ENCODE data around the gene OPCML. TPM values are rescaled to one million over a fixed set of nuclear protein-coding genes. Genes with fewer than 3 reads are reported as not detected.

The OPCML gene
- total and polyA plus RNA-seq, 4 donors, result under 0.01 to 0.01 TPM; not detected in 2

GRCh38 chr11:132755934-132756333, 776.4 kb downstream of the OPCML start:
- TF ChIP-seq RAD21 (IDR thresholded peaks at IDR 0.05), result no peak
- no peak for TF ChIP-seq JUND (IDR thresholded peaks at IDR 0.05)
- TF ChIP-seq HNF4A (conservative IDR thresholded peaks at IDR 0.05), result no peak
- no peak for TF ChIP-seq ATF3 (IDR thresholded peaks at IDR 0.05)
- TF ChIP-seq FOXA2 (IDR thresholded peaks at IDR 0.05), result no peak
- no peak for TF ChIP-seq EGR1 (IDR thresholded peaks at IDR 0.05; ENCODE audit: low read depth in 2 of 2)
- TF ChIP-seq GABPA (IDR thresholded peaks at IDR 0.05 in 1 of 2, conservative IDR thresholded peaks at IDR 0.05 in 1 of 2), result no peak
- no peak for TF ChIP-seq CTCF (IDR thresholded peaks at IDR 0.05; ENCODE audit: low read depth, low read length, missing input control)
- H3K9me3 ChIP-seq (ENCODE audit: control insufficient read depth in 4 of 4, low read length in 3 of 4), result no peaks in the 10 kb centered on the region

GRCh38 chr11:132751516-132752250, 780.6 kb downstream of the OPCML start:
- H3K27me3 ChIP-seq (ENCODE audit: control insufficient read depth in 4 of 4, insufficient read depth in 4 of 4, low read length in 3 of 4), result peaks cover 0 to 3% (median 0%) of the 10 kb centered on the region in 4 donors
- no peak overlapping the region for H3K9ac ChIP-seq (ENCODE audit: low read depth in 1 of 2, low read length in 2 of 2)
- H3K4me3 ChIP-seq (ENCODE audit: low read depth in 1 of 3, low read length in 3 of 3), result no peak overlapping the region
- TF ChIP-seq YY1 (IDR thresholded peaks at IDR 0.05) (no peak), SP1 (IDR thresholded peaks at IDR 0.05) (no peak), NR2F2 (IDR thresholded peaks at IDR 0.05) (no peak), MAX (IDR thresholded peaks at IDR 0.05) (no peak), CTCF (IDR thresholded peaks at IDR 0.05; ENCODE audit: low read depth, low read length, missing input control) (no peak), TAF1 (conservative IDR thresholded peaks at IDR 0.05) (no peak), FOXA1 (IDR thresholded peaks at IDR 0.05) (no peak), FOXA2 (IDR thresholded peaks at IDR 0.05) (no peak)
- no peaks in the 10 kb centered on the region for H3K9me3 ChIP-seq (ENCODE audit: control insufficient read depth in 4 of 4, low read length in 3 of 4)
- no peaks in the 10 kb centered on the region for H3K4me1 ChIP-seq (ENCODE audit: control insufficient read depth in 4 of 4, insufficient read depth in 4 of 4, low read length in 3 of 4)
- 86% methylated on average over 3 of the region's 3 CpGs for WGBS
- H3K27ac ChIP-seq (ENCODE audit: low read depth in 1 of 2, low read length in 2 of 2), result no peak overlapping the region
- H3K36me3 ChIP-seq (ENCODE audit: control insufficient read depth in 4 of 4, insufficient read depth in 3 of 4, low read depth in 1 of 4, low read length in 3 of 4), result no peaks in the 10 kb centered on the region
- DNase-seq (ENCODE audit: low spot score), result no peak

More at GRCh38 chr11:132755934-132756333, 776.4 kb downstream of the OPCML start:
- H3K4me3 ChIP-seq (ENCODE audit: low read depth in 1 of 3, low read length in 3 of 3), result no peak overlapping the region
- peaks cover 0 to 3% (median 0%) of the 10 kb centered on the region in 4 donors for H3K27me3 ChIP-seq (ENCODE audit: control insufficient read depth in 4 of 4, insufficient read depth in 4 of 4, low read length in 3 of 4)
- H3K27ac ChIP-seq (ENCODE audit: low read depth in 1 of 2, low read length in 2 of 2), result no peak overlapping the region
- no peak overlapping the region for H3K9ac ChIP-seq (ENCODE audit: low read depth in 1 of 2, low read length in 2 of 2)
- no peak for DNase-seq (ENCODE audit: low spot score)
- no peaks in the 10 kb centered on the region for H3K4me1 ChIP-seq (ENCODE audit: control insufficient read depth in 4 of 4, insufficient read depth in 4 of 4, low read length in 3 of 4)
- no peaks in the 10 kb centered on the region for H3K36me3 ChIP-seq (ENCODE audit: control insufficient read depth in 4 of 4, insufficient read depth in 3 of 4, low read depth in 1 of 4, low read length in 3 of 4)
- WGBS, result 79% methylated on average over 5 of the region's 5 CpGs
